Left lung (tissue), 10 donors: Measurements from ENCODE around the gene DGKD. TPM values are rescaled to one million over a fixed set of nuclear protein-coding genes. Genes with fewer than 3 reads are reported as not detected.

Experiments
- ATAC-seq: fragments of 200-7000 bp; cut with Tn5 transposase; one replicate; pipeline ENCODE4 v1.9.1; 2020; ENCODE audit warnings: moderate library complexity
- DNase-seq, 4 donors: peaks; one replicate each; pipeline ENCODE4 v3.0.0-alpha.2; 2013 to 2020
- H3K27ac ChIP-seq, 2 donors: fragments of 200-600 bp; sonication (generic) in 1 of 2; one replicate each; pipeline versions ENCODE4 v1.5.0 to v1.8.0; 2020 to 2021
- H3K27me3 ChIP-seq, 2 donors: fragments of 200-600 bp; sonication (generic) in 1 of 2; one replicate each; pipeline versions ENCODE4 v1.5.0 to v1.8.0; 2020 to 2021
- H3K36me3 ChIP-seq, 2 donors: fragments of 200-600 bp; sonication (generic) in 1 of 2; one replicate each; pipeline versions ENCODE4 v1.5.0 to v1.8.0; 2020 to 2021
- H3K4me1 ChIP-seq, 2 donors: fragments of 200-600 bp; one replicate each; pipeline ENCODE4 v1.8.0; 2021
- H3K4me3 ChIP-seq, 2 donors: fragments of 200-600 bp; sonication (generic) in 1 of 2; one replicate each; pipeline versions ENCODE4 v1.5.0 to v1.8.0; 2020 to 2021; ENCODE audit warnings: mild to moderate bottlenecking in 1 of 2
- H3K9me3 ChIP-seq, 2 donors: fragments of 200-600 bp; sonication (generic) in 1 of 2; one replicate each; pipeline versions ENCODE4 v1.5.0 to v1.8.0; 2020 to 2021
- CTCF ChIP-seq, 2 donors: fragments of 200-600 bp; sonication (generic) in 1 of 2; IDR thresholded peaks; one replicate each; pipeline versions ENCODE4 v1.5.0 to v1.8.0; 2021; ENCODE audit warnings: antibody characterized with exemption in 2 of 2
- intact Hi-C, 2 donors: fragments of 100-400 bp; cut with DNase I; formaldehyde crosslinking; loops; one replicate each; pipeline versions ENCODE4 v1.11.2 to v1.14.2; 2022
- polyA plus RNA-seq, 6 donors: library from polyadenylated mRNA; unstranded; fragments of 120-200 nt; gene quantifications; one replicate each; pipeline ENCODE4 v1.2.1, GENCODE V29; 2013; ENCODE audit not compliant: insufficient read length in 6 of 6
- total RNA-seq, 2 donors: library from RNA; stranded (reverse); fragmentation: NEBNext Ultra II Directional; extraction: Animal tissue kit (Norgen Biotek cat#: 25700); gene quantifications; one replicate each; pipeline ENCODE4 v1.2.1, GENCODE V29; 2021
- donor health status: DM: no; HTN: yes; CAD: no.
- donor health status: DM: no; HTN: no; CAD: no.

The DGKD gene
- total and polyA plus RNA-seq, 8 donors, result 22.9 to 98.0 (median 32.6) TPM

GRCh38 chr2:233336541-233336940 is 17.8 kb upstream of the DGKD start:
- TF ChIP-seq CTCF (IDR thresholded peaks at IDR 0.05), result no peak
- Histone ChIP-seq H3K9me3 (no peaks in the 10 kb centered on the region), H3K36me3 (no peaks in the 10 kb centered on the region), H3K27me3 (no peaks in the 10 kb centered on the region), H3K4me1 (peaks cover 0 to 45% of the 10 kb centered on the region in 2 donors), H3K27ac (no peak overlapping the region), H3K4me3 (no peak overlapping the region)
- no peak for ATAC-seq
- intact Hi-C loops, result no loop called here
- peak in 1 of 4 donors; percentile 11 for DNase-seq

GRCh38 chr2:233338046-233338445 is 16.2 kb upstream of the DGKD start:
- H3K4me1 ChIP-seq, result peaks cover 0 to 32% of the 10 kb centered on the region in 2 donors
- H3K27me3 ChIP-seq, result no peaks in the 10 kb centered on the region
- intact Hi-C loops, result no loop called here
- ATAC-seq, result no peak
- no peaks in the 10 kb centered on the region for H3K9me3 ChIP-seq
- TF ChIP-seq CTCF (IDR thresholded peaks at IDR 0.05), result no peak
- no peaks in the 10 kb centered on the region for H3K36me3 ChIP-seq
- peak in 1 of 4 donors; percentile 61 for DNase-seq
- no peak overlapping the region for H3K4me3 ChIP-seq
- H3K27ac ChIP-seq, result no peak overlapping the region

- DNase-seq, result no peak
- Histone ChIP-seq H3K9me3 (no peaks in the 10 kb centered on the region), H3K4me3 (no peak overlapping the region), H3K4me1 (peaks cover 0 to 23% of the 10 kb centered on the region in 2 donors), H3K27ac (peak overlapping the region; percentile 1 to 28), H3K36me3 (no peaks in the 10 kb centered on the region), H3K27me3 (no peaks in the 10 kb centered on the region)
- intact Hi-C loops, result no loop called here
- no peak for TF ChIP-seq CTCF (IDR thresholded peaks at IDR 0.05)
- peak; percentile 9 for ATAC-seq
Measured at GRCh38 chr2:233338812-233339368, 15.4 kb upstream of the DGKD start.

- Histone ChIP-seq H3K27me3 (no peaks in the 10 kb centered on the region), H3K4me1 (peaks cover 0 to 18% of the 10 kb centered on the region in 2 donors), H3K9me3 (no peaks in the 10 kb centered on the region), H3K4me3 (no peak overlapping the region), H3K36me3 (no peaks in the 10 kb centered on the region), H3K27ac (peak overlapping the region; percentile 1 to 28)
- intact Hi-C loops, result no loop called here
- ATAC-seq (peak; percentile 91), DNase-seq (peak in 1 of 4 donors; percentile 20)
- TF ChIP-seq CTCF (IDR thresholded peaks at IDR 0.05), result no peak
Measured at GRCh38 chr2:233339427-233339826, 14.9 kb upstream of the DGKD start.

GRCh38 chr2:233341296-233341695 is 13.0 kb upstream of the DGKD start:
- DNase-seq (no peak), ATAC-seq (no peak)
- Histone ChIP-seq H3K36me3 (no peaks in the 10 kb centered on the region), H3K9me3 (no peaks in the 10 kb centered on the region), H3K27me3 (no peaks in the 10 kb centered on the region), H3K27ac (no peak overlapping the region), H3K4me1 (peaks cover 0 to 16% of the 10 kb centered on the region in 2 donors), H3K4me3 (no peak overlapping the region)
- TF ChIP-seq CTCF (IDR thresholded peaks at IDR 0.05), result no peak
- intact Hi-C loops, result no loop called here
